ENCODE measurements around the gene GALNT18. TPM values are rescaled to one million over a fixed set of nuclear protein-coding genes. Genes with fewer than 3 reads are reported as not detected.
A peak's percentile ranks its signal among the peaks of the same experiment; 100 is the strongest.

The GALNT18 gene
- 1 to 10 TPM; 2.4 to 2.5 TPM for total RNA-seq

DNA sequence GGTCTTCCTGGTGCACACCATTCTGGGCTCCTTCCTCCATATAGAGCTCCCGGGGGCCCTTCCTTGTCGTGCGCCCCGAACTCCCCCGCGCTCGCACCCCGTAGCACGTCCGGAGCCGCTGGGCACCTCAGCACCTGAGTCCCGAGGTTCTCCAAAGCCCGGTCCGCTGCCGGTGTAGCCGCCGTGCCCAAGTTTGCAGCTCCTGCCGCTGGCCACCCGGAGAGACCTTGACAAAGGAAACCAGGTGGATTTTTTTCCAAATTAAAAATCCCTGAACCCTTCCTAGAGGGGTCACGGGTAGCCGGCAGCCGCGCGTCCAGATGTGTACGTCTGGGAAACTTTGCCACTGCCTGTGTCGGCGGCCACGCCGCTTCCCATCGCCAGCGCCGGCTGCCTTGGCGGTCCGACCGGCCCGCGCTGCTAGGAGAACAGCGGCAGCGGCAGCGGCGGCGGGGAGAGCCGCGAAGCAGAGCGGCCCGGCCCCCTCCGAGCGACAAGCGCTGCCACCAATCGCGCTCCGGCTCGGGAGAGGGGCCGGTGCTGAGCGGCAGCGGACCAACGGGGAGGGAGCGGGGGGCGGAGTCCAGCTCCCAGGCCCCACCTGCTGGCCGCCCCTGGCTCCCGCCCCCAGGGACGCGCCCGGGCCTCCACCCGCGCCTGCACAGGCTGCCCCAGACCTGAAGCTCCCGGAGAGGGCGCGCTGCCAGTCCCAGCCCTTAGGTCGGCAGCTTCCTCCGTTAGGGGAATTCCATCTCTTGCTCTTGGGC is at the start of gene GALNT18:
GALNT18 (minus strand) TSS at position 433 of the 767 bp plus-strand sequence.
- H3K27ac Mint-ChIP-seq = no peak within 1 kb of the TSS
- no peaks in the 10 kb centered on the region for H3K36me3 Mint-ChIP-seq (ENCODE audit: insufficient read depth in 2 of 2)
- peak; percentile 98 for ATAC-seq (replicated peaks in 1 of 2)
- H3K4me3 Mint-ChIP-seq = peak within 1 kb of the TSS; percentile 90 to 92
- peaks cover 56% of the 10 kb centered on the region for H3K27me3 Mint-ChIP-seq (ENCODE audit: low read depth)
- peaks cover 23% of the 10 kb centered on the region for H3K4me1 Mint-ChIP-seq (ENCODE audit: low read depth)
- peak; percentile 89 to 92 for DNase-seq
- H3K9me3 Mint-ChIP-seq = no peaks in the 10 kb centered on the region

DNA sequence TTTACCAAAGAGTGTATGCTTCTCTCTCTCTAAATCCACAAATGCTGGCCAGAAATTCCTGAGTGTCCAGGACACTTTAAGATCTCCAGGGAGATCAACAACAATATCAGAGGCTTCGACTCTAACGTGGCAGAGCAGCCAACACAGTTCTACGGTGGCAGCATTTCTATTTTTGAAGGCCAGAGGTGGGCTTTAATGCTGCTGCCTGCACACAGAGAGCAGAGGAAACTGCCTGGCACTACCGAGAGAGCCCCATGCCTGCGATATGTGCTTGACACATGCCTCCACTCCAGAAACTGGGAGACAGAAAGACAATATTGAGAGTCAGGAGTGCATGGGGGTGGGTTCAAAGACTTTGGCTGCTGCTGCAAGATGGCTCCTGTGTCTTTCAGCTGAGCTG is 48.8 kb upstream of the GALNT18 start:
- Mint-ChIP-seq H3K36me3 (ENCODE audit: insufficient read depth in 2 of 2) (no peaks in the 10 kb centered on the region), H3K4me1 (ENCODE audit: low read depth) (no peaks in the 10 kb centered on the region), H3K9me3 (no peaks in the 10 kb centered on the region), H3K27ac (no peak overlapping the region), H3K27me3 (ENCODE audit: low read depth) (peaks cover 28% of the 10 kb centered on the region), H3K4me3 (no peak overlapping the region)
- no peak for ATAC-seq (replicated peaks in 1 of 2)
- no peak for DNase-seq

DNA sequence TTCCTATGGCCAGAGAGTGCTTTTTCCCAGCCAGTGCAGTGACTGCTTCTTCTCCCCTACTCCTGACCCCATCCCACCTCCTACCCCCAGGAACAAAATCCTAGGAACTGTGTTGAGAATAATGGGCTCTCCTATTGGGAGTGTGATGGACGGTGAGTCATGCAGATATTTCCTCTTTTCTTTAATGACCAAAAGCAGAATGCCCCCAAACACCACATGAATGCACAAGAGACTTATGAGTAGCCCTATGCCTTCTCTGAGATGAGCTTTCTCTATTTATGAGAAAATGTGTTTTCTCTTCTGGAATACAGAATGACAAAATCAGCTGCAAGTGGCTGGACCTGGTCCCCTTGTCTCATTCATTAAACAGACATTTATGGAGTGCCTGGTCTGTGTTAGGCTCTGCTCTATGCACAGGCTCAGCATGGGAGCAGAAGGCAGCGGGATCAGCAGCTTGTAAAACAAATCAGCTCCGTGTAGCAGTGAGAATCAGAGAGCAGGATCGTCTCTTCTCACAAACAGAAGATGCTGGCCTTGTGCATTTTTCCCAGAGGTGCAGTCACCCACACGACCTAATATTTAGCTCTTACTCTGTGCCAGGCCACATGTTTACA is 47.5 kb upstream of the GALNT18 start:
- H3K9me3 Mint-ChIP-seq = no peaks in the 10 kb centered on the region
- DNase-seq = no peak
- no peak overlapping the region for H3K4me3 Mint-ChIP-seq
- peaks cover 34% of the 10 kb centered on the region for H3K27me3 Mint-ChIP-seq (ENCODE audit: low read depth)
- H3K4me1 Mint-ChIP-seq (ENCODE audit: low read depth) = no peaks in the 10 kb centered on the region
- no peak for ATAC-seq (replicated peaks in 1 of 2)
- H3K27ac Mint-ChIP-seq = no peak overlapping the region
- no peaks in the 10 kb centered on the region for H3K36me3 Mint-ChIP-seq (ENCODE audit: insufficient read depth in 2 of 2)

DNA sequence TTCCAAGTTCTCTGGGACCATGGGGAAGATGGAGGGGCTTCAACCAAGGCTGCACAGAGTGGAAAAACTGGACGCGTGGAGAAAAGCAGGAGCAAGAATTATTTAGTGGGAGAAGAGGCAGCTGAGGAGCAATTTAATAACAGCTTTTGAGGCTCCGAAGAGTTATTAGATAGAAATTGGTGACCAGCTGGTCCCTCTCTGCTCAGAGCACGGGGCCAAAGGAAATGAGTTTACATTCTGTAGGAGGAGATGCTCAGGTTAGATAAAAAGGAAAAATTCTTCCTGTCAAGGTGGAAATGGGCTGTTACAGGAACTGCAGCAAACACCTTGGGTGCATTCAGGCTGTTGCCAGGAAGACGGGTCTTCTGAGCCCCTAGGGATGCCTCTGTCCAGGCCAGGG is 47.0 kb upstream of the GALNT18 start:
- no peaks in the 10 kb centered on the region for H3K36me3 Mint-ChIP-seq (ENCODE audit: insufficient read depth in 2 of 2)
- H3K4me3 Mint-ChIP-seq = no peak overlapping the region
- DNase-seq (no peak), ATAC-seq (replicated peaks in 1 of 2) (no peak)
- no peaks in the 10 kb centered on the region for H3K9me3 Mint-ChIP-seq
- H3K27ac Mint-ChIP-seq = no peak overlapping the region
- H3K4me1 Mint-ChIP-seq (ENCODE audit: low read depth) = no peaks in the 10 kb centered on the region
- peaks cover 40% of the 10 kb centered on the region for H3K27me3 Mint-ChIP-seq (ENCODE audit: low read depth)

DNA sequence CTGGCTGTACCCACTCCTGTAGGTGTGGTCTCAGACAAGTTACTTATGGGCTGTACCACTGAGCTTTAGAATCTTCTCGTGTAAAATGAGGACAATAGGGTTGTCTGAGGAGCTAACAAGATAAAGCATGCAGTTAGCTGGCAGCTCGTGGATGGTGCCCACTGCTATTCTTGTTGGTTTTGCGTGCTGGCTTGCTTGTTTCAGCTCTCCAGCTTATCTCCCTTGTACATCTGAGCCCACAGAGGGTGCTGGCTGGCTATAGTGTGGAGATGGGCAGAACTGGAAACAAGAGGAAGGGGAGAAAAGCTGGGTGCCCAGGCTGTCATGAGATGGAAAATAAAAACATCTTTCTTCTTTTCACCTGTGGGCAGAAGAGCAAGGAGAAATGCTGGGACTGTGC is 46.5 kb upstream of the GALNT18 start:
- Mint-ChIP-seq H3K27me3 (ENCODE audit: low read depth) (peaks cover 41% of the 10 kb centered on the region), H3K4me3 (no peak overlapping the region), H3K9me3 (no peaks in the 10 kb centered on the region), H3K36me3 (ENCODE audit: insufficient read depth in 2 of 2) (no peaks in the 10 kb centered on the region), H3K4me1 (ENCODE audit: low read depth) (no peaks in the 10 kb centered on the region), H3K27ac (no peak overlapping the region)
- DNase-seq (no peak), ATAC-seq (replicated peaks in 1 of 2) (no peak)

DNA sequence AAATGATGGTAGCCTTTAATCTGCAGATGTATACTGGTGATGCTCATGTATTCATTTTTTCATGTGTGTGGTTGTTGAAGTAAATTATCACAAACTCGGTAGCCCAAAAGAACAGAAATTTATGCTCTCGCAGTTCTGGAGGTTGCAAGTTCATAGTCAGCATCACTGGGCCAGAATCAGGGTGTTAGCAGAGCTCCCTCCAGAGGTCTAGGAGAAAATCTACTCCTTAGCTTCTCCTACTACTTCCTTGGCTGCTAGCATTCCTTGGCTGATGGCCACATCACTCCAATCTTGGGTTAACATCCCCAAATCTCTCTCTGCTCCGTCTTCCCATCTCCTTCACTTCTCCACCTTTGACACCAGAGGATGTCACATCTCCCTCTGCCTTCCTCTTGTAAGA is 45.3 kb upstream of the GALNT18 start:
- no peak for ATAC-seq (replicated peaks in 1 of 2)
- H3K4me1 Mint-ChIP-seq (ENCODE audit: low read depth) = no peaks in the 10 kb centered on the region
- DNase-seq = no peak
- H3K36me3 Mint-ChIP-seq (ENCODE audit: insufficient read depth in 2 of 2) = no peaks in the 10 kb centered on the region
- peaks cover 41% of the 10 kb centered on the region for H3K27me3 Mint-ChIP-seq (ENCODE audit: low read depth)
- H3K9me3 Mint-ChIP-seq = no peaks in the 10 kb centered on the region
- H3K4me3 Mint-ChIP-seq = no peak overlapping the region
- no peak overlapping the region for H3K27ac Mint-ChIP-seq

DNA sequence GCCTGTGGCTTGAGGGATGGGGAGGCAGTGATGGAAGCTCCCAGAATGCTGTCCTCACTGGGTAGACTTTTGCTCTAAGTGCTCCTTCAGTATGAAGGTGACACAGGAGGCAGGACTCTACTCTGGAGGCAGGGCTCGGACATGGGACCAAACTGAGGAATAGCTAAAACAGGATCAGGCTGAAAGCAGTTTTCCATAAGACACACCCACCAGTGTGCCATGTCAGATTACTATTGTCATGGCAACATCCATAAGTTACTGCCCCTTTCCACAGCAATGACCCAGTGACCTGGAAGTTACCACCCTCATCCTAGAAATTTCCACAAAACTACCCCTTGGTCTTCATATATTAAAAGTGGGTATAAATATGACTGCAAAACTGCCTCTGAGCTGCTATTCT is 43.6 kb upstream of the GALNT18 start:
- H3K27me3 Mint-ChIP-seq (ENCODE audit: low read depth) = peaks cover 41% of the 10 kb centered on the region
- H3K27ac Mint-ChIP-seq = no peak overlapping the region
- no peaks in the 10 kb centered on the region for H3K36me3 Mint-ChIP-seq (ENCODE audit: insufficient read depth in 2 of 2)
- DNase-seq (no peak), ATAC-seq (replicated peaks in 1 of 2) (no peak)
- no peaks in the 10 kb centered on the region for H3K9me3 Mint-ChIP-seq
- no peaks in the 10 kb centered on the region for H3K4me1 Mint-ChIP-seq (ENCODE audit: low read depth)
- H3K4me3 Mint-ChIP-seq = no peak overlapping the region

DNA sequence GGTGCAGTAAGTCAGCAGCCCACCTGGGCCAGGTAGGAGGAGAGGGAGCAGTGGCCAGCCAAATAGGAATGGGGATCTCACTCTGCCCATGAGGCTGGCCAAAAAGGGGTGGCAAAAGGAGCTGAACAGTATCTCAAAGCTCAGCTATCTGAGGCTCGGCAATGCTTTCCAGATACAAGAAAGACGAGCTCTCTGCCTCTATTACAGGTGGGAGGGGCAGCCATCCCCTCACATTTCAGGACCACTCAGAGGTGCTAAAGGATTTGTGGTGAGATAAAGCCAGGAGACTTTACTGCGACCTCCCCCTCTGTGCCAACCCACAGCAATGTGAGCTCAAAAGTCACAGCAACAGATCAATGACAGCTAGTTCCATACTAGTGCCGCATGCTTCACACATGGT is 42.1 kb upstream of the GALNT18 start:
- Mint-ChIP-seq H3K27ac (no peak overlapping the region), H3K9me3 (no peaks in the 10 kb centered on the region), H3K4me3 (no peak overlapping the region), H3K27me3 (ENCODE audit: low read depth) (peaks cover 41% of the 10 kb centered on the region), H3K36me3 (ENCODE audit: insufficient read depth in 2 of 2) (no peaks in the 10 kb centered on the region), H3K4me1 (ENCODE audit: low read depth) (no peaks in the 10 kb centered on the region)
- no peak for ATAC-seq (replicated peaks in 1 of 2)
- DNase-seq = no peak

DNA sequence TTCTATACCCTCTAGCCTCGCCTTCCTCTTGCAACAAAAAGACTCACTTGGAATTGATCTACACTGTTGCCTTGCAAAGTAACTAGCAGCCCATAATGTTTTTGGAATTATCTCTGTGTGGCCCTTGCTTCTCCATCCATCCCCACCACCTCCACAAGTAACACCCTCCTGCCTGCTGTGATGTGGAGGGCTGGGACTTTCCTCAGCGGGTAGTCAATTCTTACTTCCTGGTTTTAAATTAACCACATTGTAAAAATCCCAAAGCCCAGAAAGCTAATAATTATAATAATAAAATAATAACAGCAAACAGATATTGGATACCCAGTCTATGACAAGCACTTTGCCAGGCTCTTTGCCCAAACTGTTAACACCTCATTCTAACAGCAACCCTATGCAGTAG is 40.8 kb upstream of the GALNT18 start:
- Mint-ChIP-seq H3K4me3 (no peak overlapping the region), H3K4me1 (ENCODE audit: low read depth) (no peaks in the 10 kb centered on the region), H3K9me3 (no peaks in the 10 kb centered on the region), H3K27ac (no peak overlapping the region), H3K36me3 (ENCODE audit: insufficient read depth in 2 of 2) (no peaks in the 10 kb centered on the region), H3K27me3 (ENCODE audit: low read depth) (peaks cover 32% of the 10 kb centered on the region)
- ATAC-seq (replicated peaks in 1 of 2) (no peak), DNase-seq (no peak)

DNA sequence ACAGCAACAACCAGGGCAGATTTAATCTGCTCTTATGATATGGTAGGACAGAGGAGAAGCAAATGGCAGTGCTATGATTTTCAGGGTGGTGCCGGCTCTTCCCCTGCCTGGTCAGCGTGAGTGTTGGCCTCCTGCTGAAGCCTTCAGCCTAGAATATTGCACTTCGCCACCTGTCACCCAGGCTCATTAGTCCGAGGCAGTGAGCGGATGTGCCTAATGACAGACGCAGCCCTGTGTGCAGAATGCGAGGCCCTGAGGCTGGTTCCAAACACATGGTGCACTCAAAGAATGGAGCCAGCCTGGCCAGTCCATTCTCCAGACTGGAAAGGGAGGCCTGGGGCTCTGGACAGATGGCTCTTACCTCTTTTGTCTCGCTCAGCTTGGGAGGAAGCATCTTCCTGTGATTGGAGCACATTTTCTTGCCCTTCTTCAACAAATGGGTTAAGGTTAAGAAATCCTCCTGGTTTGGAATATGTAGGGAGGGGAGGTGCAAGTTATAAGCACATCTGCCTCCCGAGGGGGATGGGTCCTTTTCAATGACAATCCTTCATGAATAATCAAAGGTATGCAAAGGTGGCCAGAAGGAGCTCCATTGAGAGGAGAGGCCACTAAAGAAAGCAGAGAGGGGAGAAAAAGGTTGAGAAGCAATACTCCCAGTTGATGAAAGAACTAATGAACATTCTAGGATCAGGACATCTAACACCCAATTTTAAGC is 39.7 kb upstream of the GALNT18 start:
- no peak for DNase-seq
- H3K27me3 Mint-ChIP-seq (ENCODE audit: low read depth) = peaks cover 31% of the 10 kb centered on the region
- no peak overlapping the region for H3K4me3 Mint-ChIP-seq
- no peaks in the 10 kb centered on the region for H3K9me3 Mint-ChIP-seq
- H3K36me3 Mint-ChIP-seq (ENCODE audit: insufficient read depth in 2 of 2) = no peaks in the 10 kb centered on the region
- no peak overlapping the region for H3K27ac Mint-ChIP-seq
- H3K4me1 Mint-ChIP-seq (ENCODE audit: low read depth) = no peaks in the 10 kb centered on the region
- no peak for ATAC-seq (replicated peaks in 1 of 2)

DNA sequence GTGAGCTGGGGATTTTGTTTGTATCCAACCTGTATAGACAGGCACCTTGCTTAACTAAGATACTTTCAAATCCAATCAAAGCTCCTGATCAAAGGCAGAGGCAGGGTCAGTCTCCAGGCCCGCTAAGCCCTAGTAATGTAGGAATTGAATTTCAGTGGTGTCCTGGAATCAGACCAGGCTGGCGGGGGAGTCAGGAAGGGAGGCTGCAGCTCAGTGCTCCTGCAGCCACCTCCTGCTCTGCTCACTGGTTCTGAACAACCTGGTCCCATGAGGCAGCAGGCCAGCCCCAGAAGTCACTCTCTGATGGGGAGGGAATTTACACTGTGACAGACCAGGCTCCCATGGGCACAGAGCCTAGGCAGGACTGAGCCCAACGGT is 38.5 kb upstream of the GALNT18 start:
- H3K27ac Mint-ChIP-seq = no peak overlapping the region
- no peak overlapping the region for H3K4me3 Mint-ChIP-seq
- no peaks in the 10 kb centered on the region for H3K9me3 Mint-ChIP-seq
- no peak for ATAC-seq (replicated peaks in 1 of 2)
- no peaks in the 10 kb centered on the region for H3K36me3 Mint-ChIP-seq (ENCODE audit: insufficient read depth in 2 of 2)
- H3K27me3 Mint-ChIP-seq (ENCODE audit: low read depth) = peaks cover 33% of the 10 kb centered on the region
- no peak for DNase-seq
- no peaks in the 10 kb centered on the region for H3K4me1 Mint-ChIP-seq (ENCODE audit: low read depth)

DNA sequence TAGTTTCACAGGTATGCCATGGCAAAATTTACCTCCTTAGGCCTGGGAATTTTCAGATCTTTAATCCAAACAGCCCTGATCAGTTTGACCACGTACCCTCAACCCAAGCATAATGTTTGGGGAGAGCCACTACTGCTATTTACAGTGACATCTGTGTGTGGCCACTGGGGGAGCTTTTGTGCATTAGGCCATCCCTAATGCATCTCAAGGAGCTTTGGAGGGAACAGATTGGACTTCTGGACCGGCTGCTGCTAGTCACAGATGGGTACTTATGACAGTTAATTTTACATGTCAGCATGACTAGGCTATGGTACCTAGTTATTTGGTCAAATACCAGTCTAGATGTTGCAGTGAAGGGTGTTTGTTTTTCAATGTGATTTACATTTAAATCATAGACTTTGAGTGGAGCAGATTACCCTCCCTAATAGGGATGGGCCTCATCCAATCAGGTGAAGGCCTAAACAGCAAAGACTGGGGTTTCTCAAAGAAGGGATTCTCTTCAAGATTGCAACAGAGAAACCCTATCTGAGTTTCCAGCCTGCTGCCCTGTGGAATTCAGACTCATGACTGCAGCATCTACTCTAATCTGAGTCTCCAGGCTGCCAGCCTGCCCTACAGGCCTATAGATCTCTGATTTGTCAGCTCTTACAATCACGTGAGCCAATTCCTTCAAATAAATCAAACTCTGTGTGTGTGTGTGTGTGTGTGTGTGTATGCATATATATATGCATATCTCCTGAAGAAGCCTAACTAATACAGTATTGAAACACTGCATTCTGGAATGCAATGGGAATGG is 38.0 kb upstream of the GALNT18 start:
- Mint-ChIP-seq H3K4me1 (ENCODE audit: low read depth) (no peaks in the 10 kb centered on the region), H3K27me3 (ENCODE audit: low read depth) (peaks cover 37% of the 10 kb centered on the region), H3K9me3 (no peaks in the 10 kb centered on the region), H3K4me3 (no peak overlapping the region), H3K27ac (no peak overlapping the region), H3K36me3 (ENCODE audit: insufficient read depth in 2 of 2) (no peaks in the 10 kb centered on the region)
- ATAC-seq (replicated peaks in 1 of 2) (no peak), DNase-seq (no peak)

Measured in activated T-cell treated with anti-CD3 and anti-CD28 coated beads, Interleukin-2, amount 50 U/mL, for 72 hours (primary cell).